Panc1 (cell line): Measurements from ENCODE around the gene ELFN2.

Source experiments
- CTCF ChIP-seq: fragments of 450-650 bp; IDR thresholded peaks from 2 replicates; pipeline ENCODE4 v1.5.1; 2017; ENCODE audit warnings: mild to moderate bottlenecking
- REST ChIP-seq, 2 experiments: IDR thresholded peaks; 2 replicates each; pipeline ENCODE4 v1.6.1; 2011 to 2012; ENCODE audit warnings: low read depth in 2 of 2, control low read depth in 1 of 2, low read length in 1 of 2, mild to moderate bottlenecking in 1 of 2, moderate library complexity in 1 of 2; ENCODE audit not compliant: insufficient read depth in 1 of 2
- SIN3A ChIP-seq: IDR thresholded peaks from 2 replicates; pipeline ENCODE4 v1.6.1; 2012; ENCODE audit warnings: low read depth, mild to moderate bottlenecking, low read length, moderate library complexity, borderline replicate concordance; ENCODE audit not compliant: insufficient read depth
- TCF7L2 ChIP-seq: IDR thresholded peaks from 2 replicates; pipeline ENCODE4 v1.6.1; 2011; ENCODE audit warnings: mild to moderate bottlenecking, low read depth, low read length, inconsistent platforms

GRCh38 chr22:37355174-37355573 is 72.1 kb downstream of the ELFN2 start:
- TF ChIP-seq REST (IDR thresholded peaks at IDR 0.05; ENCODE audit: insufficient read depth in 1 of 2, low read depth in 2 of 2, low read length in 1 of 2) (no peak), CTCF (no peak), TCF7L2 (no peak), SIN3A (no peak)
